DMS79 treated with DMSO at 0.1 percent for 48 hours (cell line): ENCODE results near the gene CACNA2D2.

Source experiments
- DNase-seq: peaks from one replicate; lab custom pipeline; 2025; lab: John Stamatoyannopoulos, UW

CACNA2D2 gene

DNA sequence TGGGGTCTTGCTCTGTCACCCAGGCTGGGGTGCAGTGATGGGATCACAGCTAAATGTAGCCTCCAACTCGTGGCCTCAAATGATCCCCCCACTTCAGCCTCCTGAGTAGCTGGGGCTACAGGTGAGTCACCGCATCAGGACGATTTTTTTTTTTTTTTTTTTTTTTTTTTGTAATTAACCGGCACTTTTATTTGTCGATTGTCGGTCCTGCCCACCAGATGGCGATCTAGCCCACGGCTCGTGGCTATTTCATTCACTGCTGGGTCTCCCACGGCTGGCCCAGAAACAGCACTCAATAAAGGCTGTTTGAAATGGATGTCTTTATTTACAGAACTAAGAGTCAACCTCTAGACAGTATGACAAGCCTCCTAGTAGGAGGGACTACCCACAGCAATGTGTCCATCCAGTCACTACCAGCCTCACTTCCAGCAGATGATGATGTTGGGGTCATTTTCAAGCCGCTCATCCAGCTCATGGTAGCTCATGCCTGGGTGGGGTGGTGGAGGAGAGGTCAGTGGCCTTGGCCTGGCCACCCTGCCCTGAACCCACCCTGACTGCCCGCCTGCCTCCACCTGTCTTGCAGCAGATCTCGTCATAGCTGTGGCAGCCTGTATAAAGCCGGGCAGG, 156.1 kb downstream of the CACNA2D2 start:
- DNase-seq: peak; percentile 31

DNA sequence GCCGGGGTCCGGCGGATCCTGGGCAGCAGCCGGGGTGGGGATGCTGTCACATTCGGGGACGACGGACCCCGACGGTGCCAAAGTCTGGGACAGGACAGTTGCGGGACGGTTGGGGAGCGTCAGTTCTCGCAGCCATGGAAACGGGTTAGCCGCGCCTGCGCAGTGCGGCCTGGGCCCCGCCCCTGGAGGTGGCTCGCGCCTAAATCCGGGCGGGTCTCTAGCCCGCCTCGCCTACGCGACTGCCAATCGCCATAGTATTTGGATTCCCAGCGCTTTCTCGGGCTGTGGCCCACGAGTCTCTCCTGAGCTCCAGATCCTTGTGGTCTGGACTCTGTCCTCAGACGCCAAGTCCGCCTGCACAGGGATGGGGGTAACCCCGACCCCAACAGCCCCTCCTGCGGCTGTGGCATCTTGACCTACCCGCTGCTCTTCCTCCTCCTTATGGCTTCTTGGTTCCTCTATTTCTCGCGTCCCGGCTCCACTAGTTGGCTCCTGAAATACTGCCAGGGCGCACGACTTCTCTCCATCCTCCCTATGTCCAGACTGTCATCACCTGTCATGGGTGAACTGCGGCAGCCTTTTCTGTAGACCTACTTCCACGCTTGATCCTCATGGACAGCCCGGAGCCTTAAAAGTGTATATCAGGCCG, 157.7 kb downstream of the CACNA2D2 start, which contains the start of gene ZMYND10:
ZMYND10 (minus strand) TSS at position 147 of the 649 bp plus-strand sequence. CDS start 153 bp downstream, outside the sequence.
- peak; percentile 43 for DNase-seq

- no peak for DNase-seq
These were observed 158.4 kb downstream of the CACNA2D2 start for GRCh38 chr3:50345008-50345407.

DNA sequence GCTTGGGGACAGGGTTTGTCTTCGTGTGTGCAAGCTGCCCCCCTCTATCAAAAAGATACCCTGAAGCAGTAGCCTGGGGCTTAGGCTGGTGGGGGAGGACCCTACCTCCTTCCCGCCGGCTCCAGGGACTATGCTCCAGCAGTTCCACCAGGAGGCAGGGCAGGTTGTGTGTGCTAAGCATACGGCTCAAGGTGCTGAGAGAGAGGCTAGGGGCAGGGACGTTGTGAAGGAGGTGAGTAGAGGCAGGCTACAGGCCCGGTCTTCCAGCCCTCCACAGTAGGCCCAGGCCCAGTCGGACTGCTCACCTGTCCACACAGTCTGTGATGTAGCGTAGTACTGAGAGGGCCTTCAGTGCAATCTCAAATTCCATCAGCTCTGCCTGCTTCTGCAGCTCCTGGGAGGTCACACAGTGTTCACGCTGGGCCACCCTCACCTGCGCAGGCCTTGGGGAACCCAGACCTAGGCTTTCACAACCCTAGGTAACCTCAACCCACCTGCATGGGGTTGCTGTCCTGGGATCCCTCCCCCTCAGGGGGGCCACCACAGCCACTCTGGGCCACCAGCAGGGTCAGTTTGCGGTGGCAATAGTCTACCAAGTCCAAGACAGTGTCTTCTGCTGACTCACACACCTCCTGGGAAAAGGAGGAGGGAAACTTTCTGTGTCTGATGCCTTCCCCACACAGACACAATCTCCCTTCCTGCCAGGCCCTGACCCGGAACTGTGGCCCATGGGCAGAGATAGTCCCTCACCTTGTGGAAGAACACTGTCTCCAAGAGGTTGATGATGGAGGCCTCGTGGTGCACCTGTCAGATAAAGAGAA, 160.4 kb downstream of the CACNA2D2 start:
- no peak for DNase-seq

GRCh38 chr3:50341996-50342650, 161.3 kb downstream of the CACNA2D2 start:
- no peak for DNase-seq

- DNase-seq: no peak
These were observed 161.9 kb downstream of the CACNA2D2 start for GRCh38 chr3:50341537-50341936.

DNA sequence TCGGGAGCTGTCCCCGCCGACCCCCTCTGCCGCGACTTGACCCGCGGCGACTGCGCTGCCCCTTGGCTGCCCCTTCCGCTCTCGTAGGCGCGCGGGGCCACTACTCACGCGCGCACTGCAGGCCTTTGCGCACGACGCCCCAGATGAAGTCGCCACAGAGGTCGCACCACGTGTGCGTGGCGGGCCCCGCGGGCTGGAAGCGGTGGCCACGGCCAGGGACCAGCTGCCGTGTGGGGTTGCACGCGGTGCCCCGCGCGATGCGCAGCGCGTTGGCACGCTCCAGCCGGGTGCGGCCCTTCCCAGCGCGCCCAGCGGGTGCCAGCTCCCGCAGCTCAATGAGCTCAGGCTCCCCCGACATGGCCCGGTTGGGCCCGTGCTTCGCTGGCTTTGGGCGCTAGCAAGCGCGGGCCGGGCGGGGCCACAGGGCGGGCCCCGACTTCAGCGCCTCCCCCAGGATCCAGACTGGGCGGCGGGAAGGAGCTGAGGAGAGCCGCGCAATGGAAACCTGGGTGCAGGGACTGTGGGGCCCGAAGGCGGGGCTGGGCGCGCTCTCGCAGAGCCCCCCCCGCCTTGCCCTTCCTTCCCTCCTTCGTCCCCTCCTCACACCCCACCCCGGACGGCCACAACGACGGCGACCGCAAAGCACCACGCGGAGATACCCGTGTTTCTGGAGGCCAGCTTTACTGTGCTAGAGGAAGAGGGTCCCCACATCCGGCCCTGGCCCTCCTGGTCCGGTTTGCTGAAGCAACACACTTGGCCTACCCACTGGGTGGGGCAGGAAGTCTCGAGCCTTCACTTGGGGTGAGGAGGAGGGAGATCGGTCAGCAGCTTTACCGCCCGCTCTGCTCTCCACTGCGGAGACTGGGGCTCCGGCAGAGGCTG, 162.7 kb downstream of the CACNA2D2 start, which contains the start of gene RASSF1:
RASSF1 (minus strand) TSS at position 389 of the 882 bp plus-strand sequence; CDS start at position 358, 31 bp downstream.
- no peak for DNase-seq

DNA sequence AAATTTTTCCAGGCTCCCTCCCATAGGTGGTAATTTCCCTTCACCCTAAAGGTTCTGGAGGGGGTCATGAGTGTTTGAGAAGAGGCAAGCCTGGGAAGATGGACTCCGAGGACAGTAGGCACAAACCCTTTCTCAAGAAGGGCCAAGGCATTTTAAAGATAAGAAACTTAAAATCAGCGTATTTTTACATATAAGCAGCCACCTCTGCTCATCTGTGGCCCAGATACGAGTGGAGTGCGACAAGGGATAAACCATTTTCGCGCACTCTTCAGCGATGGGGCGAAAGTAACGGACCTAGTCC, 163.3 kb downstream of the CACNA2D2 start:
- no peak for DNase-seq

DNA sequence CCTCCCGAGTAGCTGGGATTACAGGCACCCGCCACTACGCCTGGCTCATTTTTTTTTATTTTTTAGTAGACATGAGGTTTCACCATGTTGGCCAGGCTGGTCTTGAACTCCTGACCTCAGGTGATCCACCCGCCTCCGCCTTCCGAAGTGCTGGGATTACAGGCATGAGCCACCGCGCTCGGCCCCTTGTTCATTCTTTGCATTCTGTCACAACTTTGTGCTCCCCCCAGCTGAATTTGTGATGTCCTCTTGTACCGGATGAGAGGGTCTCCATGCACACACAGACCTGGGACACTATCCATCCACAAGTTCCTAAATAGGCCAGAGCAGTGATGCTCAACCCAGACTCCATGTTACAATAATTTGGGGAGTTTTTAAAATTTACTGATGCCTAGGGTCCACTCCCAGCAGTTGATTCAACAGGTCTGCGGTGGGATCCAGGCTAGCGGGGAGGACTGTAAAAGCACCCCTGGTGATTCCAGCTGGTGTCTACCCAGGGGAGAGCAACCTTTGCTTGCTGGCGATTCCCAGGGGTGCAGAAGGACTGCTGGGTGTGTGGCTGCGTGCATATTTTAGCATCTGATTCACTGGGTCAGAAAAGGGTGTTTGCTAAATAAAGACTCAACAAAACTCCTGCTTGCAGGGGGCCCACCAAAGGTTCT, 163.8 kb downstream of the CACNA2D2 start:
- DNase-seq: no peak

DNA sequence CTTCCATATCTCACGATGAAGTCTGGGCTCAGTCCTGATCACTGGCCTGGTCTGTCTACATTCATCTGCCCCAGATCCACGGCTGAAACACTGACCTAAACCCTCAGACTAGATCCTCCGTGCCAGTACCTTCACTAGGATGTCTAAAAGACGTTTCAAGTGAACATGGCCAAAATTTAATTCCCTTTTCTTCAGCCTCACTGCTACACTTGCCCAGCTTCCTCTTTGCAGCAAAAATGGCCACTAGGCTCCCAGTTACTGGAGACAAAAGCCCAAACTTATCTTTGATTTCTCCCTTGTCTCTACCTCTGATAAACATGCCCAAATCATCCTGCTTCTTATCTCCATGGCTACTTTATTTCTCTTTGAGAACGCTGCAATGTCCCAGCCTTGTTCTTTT, 164.5 kb downstream of the CACNA2D2 start:
- DNase-seq: no peak

- peak; percentile 86 for DNase-seq
These were observed 166.1 kb downstream of the CACNA2D2 start for GRCh38 chr3:50337175-50337861.

DNA sequence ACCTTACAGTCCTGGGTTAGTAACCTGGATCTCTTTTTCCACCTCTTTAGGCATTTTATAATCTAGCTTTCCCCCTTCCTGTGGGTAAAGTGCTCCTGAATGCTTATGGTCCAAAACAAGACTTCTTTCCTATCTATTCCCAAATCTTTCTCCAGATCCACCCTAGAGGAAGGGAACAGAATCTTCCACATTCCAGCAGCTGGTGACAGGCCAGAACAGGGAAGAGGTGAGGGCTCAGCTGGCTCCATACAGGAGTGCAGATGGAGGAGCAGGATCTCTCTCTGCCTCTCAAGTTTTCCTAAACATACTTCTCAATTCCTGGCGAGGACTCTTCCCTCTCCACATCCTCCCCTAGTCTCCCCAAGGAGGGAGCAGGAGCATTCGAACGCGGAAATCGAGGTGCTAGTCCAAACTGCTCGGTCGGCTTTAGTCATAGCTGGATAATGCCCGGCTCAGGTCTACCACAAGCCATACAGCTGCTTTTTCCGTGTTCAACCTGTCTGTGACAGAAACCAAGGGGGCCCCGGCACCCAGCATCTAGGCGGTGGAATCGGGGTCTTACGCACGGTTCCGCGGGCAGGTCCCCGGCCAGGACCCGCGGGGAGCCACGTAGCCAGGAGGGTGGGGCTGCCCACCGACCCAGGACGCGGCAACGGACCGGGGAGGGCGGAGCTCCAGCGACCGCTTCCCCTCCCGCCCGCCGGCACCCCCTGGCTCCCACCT, 166.8 kb downstream of the CACNA2D2 start:
- DNase-seq: no peak

DNA sequence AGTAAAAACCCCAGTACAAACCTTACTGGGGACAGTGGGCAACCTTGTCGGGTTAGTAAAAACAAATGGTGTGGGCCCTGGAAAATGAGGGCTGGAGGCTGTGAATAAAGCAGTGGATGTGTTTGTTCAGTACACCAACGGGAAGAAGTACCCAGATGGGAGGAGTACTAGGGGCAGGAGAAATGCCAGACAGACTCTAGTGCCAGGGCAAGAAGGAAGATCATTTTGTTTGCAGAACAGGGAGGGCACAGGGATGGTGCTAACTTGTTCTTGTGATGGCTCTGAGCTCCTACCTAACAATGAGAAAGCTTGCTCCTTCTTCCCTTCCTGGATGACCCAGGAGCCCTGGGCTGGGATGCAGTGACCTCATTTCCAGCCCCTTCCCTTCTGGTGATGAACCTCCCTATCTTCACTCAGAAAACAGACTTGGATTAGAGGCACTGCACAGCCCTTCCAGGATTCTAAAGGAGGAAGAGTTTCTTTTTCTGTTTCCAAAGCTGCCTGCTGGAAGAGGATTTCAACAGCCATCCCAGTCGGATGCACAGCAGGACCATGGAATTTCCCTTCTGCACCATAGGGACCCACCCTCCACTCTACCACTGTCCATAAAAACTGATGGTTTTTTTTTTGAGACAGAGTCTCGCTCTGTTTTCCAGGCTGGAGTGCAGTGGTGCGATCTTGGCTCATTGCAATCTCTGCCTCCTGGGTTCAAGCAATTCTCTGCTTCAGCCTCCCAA, 168.9 kb downstream of the CACNA2D2 start:
- DNase-seq: no peak

DNA sequence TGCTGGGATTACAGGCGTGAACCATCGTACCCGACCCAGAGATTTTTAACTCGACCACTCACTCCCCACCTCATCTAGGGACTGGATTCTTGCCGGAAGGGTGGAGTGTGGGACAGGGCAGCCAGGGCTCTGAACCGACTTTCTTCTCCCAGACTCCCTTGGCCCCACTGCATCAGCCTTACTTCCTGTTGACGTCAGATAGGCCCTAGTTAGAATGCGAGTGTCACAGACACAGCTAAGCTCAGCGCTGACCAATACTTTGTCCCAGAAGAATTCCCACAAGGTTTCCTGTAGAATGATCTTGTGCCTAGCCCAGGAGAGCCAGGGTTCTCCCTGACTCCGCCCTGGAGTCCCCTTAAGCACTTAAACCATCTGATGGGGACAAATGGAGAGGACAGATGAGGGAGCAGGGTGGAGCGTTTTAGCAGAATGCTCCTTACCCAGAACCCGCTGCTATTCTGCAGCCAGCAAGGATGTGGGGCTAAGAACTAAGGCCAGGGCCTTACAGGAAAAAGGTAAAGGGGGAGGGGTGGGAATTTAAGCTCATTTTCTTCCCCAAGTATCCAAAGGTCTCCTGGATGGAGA, 169.6 kb downstream of the CACNA2D2 start:
- DNase-seq: no peak

- no peak for DNase-seq
These were observed 172.0 kb downstream of the CACNA2D2 start for GRCh38 chr3:50331364-50331907.

- DNase-seq: no peak
These were observed 173.1 kb downstream of the CACNA2D2 start for GRCh38 chr3:50330330-50330729.

GRCh38 chr3:50327943-50328691, 175.3 kb downstream of the CACNA2D2 start, which contains the start of gene TUSC2:
TSS of gene TUSC2 (minus strand) at chr3:50328223. CDS start at chr3:50328099, 124 bp downstream.
- DNase-seq: peak; percentile 72
